Activated CD4-positive, alpha-beta T cell treated with anti-CD3 and anti-CD28 coated beads for 24 hours (primary cell): ENCODE data around the gene DDIT3.

Experiments used
- DNase-seq, 2 donors: peaks; one replicate each; pipeline ENCODE4 v3.0.0-alpha.2; 2020; ENCODE audit warnings: low read depth in 2 of 2

Gene DDIT3

DNA sequence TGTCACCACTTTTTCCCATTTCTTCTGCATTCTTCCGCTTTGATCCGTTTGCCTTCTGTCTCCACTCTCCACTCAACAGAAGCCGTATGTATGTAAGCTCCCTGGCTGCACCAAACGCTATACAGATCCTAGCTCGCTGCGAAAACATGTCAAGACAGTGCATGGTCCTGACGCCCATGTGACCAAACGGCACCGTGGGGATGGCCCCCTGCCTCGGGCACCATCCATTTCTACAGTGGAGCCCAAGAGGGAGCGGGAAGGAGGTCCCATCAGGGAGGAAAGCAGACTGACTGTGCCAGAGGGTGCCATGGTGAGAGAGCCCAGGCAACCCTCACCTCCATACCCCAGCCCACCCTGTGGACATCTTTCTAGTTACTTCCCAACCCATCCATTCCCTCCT is 52.4 kb downstream of the DDIT3 start:
- DNase-seq: no peak

DNA sequence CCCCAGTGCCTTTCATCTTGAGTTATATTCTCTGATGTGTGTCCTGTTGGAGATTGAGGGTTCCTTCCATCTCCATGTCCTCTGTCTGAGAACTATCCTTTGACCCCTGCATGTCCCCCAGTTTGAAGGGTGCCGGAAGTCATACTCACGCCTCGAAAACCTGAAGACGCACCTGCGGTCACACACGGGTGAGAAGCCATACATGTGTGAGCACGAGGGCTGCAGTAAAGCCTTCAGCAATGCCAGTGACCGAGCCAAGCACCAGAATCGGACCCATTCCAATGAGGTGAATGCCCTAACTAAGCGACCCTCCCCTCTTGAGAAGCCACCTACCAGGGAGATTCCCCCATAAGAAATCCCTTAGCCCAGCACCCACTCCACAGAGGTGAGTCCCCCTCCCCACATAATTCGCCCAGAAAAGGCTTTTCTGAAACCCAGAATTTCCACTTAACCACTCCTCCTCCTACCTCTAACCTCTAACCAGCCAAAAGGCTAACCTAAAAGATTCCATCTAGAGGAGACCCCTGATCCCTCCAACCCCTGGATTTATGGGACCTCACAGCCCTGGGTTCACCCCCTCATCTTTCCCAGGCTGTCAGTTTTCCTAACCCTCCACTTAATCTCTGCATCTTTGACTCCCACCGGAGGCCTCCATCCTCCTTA is 53.0 kb downstream of the DDIT3 start:
- DNase-seq: no peak
